ENCODE measurements around the gene SYT13.

GRCh38 chr11:45290586-45290985, 4.4 kb upstream of the SYT13 start:
- TF ChIP-seq YY1 (IDR thresholded peaks at IDR 0.05; ENCODE audit: low read depth) (no peak), REST (IDR thresholded peaks at IDR 0.05; ENCODE audit: low read depth) (no peak), CREB1 (IDR thresholded peaks at IDR 0.05; ENCODE audit: low read depth) (no peak), TCF12 (IDR thresholded peaks at IDR 0.05; ENCODE audit: low read depth) (no peak), EP300 (IDR thresholded peaks at IDR 0.05; ENCODE audit: borderline replicate concordance) (no peak), TEAD4 (IDR thresholded peaks at IDR 0.05) (no peak)

Data from Ishikawa (cell line).